Retinal pigment epithelial cell (primary cell): Measurements from ENCODE around the gene HMCN1.

ENCODE experiments used
- DNase-seq: peaks from one replicate; pipeline ENCODE4 v3.0.0-alpha.2; 2010; ENCODE audit warnings: low read depth
- H3K4me3 ChIP-seq: 2 replicates; pipeline ENCODE4 v1.5.1; 2011; ENCODE audit warnings: mild to moderate bottlenecking, low read length, control low read depth, moderate library complexity
- TF ChIP-seq, protein P1 (sequence below): conservative IDR thresholded peaks from 2 replicates; pipeline ENCODE4 v1.5.1; 2011; ENCODE audit warnings: low read depth, low read length, control low read depth, inconsistent platforms

Gene HMCN1

DNA sequence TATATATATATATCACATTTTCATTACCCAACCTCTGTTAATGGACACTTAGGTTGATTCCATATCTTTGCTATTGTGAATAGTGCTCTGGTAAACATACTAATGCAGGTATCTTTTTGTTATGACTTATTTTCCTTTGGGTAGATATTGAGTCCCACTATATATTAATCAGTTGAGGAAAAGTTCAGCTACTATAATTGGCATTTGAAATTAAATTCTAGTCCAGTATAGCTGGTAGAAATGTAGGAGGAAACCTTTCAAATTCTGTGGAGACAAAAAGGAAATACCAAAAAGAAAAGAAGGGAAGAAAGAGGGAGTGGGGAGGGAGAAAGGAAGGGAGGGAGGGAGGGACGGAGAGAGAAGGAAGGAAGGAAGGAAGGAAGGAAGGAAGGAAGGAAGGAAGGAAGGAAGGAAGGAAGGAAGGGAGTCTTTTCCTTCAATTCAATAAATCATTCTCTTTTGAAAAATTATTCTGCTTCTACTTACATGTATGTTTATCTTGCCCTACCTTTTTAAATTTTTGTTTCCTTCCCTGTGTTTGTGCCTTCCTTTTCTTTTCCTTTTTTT lies 329.0 kb downstream of the HMCN1 start:
- TF ChIP-seq, protein P1, sequence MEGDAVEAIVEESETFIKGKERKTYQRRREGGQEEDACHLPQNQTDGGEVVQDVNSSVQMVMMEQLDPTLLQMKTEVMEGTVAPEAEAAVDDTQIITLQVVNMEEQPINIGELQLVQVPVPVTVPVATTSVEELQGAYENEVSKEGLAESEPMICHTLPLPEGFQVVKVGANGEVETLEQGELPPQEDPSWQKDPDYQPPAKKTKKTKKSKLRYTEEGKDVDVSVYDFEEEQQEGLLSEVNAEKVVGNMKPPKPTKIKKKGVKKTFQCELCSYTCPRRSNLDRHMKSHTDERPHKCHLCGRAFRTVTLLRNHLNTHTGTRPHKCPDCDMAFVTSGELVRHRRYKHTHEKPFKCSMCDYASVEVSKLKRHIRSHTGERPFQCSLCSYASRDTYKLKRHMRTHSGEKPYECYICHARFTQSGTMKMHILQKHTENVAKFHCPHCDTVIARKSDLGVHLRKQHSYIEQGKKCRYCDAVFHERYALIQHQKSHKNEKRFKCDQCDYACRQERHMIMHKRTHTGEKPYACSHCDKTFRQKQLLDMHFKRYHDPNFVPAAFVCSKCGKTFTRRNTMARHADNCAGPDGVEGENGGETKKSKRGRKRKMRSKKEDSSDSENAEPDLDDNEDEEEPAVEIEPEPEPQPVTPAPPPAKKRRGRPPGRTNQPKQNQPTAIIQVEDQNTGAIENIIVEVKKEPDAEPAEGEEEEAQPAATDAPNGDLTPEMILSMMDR, result no peak
- no peak for DNase-seq
- no peak overlapping the region for H3K4me3 ChIP-seq

DNA sequence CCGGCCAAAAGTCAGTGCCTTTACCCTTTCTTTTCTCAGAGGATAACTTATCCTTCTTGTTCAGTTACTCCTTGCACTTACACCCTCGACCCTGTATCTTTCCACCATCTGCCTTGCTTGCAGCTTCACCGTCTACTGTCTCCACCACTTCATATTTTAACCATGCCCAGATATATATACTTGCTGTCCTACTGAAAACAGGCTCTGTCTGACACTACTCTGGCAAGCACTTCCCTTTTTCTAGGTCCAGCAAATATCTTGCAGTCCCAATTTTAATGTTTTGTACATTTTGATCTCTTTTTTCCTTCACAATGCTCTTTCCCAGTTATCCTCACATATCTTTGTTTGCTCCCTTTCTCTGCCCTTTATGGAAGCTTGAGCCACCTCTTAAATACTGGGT lies 332.2 kb downstream of the HMCN1 start:
- no peak for DNase-seq
- no peak overlapping the region for H3K4me3 ChIP-seq
- TF ChIP-seq, protein P1, result no peak

DNA sequence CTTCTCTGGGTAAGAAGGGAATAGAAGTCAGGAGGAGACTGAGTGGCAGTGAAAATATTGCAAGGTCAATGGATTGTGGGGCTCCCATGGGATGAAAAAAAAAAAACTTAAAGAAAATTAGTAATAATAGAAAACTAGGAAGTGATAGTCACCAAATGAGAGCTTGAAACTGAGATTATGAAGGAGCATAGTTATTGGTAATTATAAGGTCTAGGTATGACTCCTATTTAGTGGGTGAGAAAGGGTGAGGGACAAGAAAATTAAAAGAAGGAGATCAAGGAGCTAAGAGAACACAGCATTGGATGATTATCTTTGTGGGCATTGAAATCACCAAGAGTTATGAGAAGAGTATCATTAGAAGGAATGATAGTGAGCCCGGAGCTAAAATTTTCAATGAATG lies 339.5 kb downstream of the HMCN1 start:
- no peak for DNase-seq
- H3K4me3 ChIP-seq, result no peak overlapping the region
- TF ChIP-seq, protein P1, result no peak

DNA sequence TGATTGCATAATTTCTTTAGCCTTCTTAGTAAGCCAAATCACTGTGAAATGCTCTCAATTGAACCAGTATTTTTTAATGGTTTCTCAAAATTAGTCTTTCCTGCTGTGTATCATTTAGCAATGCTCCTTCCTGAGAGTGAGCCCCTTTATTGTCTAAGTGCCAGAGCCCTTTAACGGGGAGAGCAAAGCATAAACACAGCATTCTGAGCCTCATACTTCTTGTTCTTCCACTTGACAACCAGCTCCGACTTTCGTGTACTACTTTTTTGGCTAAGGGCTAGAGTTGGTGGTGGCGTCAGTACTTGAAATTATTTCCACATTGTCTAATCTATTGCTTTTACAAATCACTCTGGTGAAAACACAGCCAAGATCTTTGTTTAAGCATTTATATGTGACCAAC lies 341.8 kb downstream of the HMCN1 start:
- H3K4me3 ChIP-seq, result no peak overlapping the region
- DNase-seq, result no peak
- TF ChIP-seq, protein P1, result no peak

DNA sequence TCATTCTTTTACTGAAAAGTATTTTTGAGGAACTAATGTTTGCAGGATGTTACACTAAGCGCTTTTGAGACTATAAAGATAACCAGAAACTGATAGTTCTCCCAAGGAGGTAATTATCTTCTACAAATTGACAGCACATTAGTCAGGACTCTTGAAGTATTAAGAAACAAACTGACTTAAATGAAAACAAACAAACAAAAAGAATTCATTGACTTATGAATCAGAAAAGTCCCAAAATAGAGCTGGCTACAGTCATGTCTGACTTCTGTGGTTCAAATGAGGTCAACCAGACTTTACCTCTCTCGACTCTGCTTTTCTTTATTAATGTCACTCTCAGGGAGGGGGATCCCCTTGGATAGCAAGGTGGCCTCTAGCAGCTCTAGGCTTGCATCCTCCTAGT lies 344.1 kb downstream of the HMCN1 start:
- TF ChIP-seq, protein P1, result no peak
- no peak overlapping the region for H3K4me3 ChIP-seq
- DNase-seq, result no peak

DNA sequence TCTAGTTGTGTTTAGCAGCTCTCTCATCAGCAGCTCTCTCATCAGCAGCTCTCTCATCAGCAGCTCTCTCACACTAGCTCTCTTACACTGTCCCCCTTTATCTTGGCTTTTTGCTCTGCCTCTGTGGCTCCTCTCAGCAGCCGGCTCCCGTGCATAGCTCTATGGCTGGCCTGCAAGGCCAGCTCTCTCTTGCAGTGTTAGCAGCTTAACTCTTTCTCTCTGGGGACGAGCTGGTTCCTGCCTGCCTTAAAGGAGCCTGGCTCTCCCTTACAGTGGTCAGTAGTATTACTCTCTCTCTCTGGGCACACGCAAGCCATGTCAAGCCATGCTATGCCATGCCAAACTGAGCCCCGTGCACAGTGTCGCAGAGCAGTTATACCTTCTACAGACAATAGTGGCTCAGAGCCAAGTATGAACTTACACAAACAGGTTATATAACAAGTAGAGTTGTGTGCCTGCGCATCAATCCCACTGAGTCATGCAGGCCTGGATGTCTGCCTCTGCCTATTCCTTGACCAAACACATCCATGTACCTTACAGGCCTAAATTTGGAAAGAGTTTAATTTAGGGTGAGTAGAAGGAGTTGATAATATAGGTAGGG lies 345.0 kb downstream of the HMCN1 start:
- TF ChIP-seq, protein P1, result no peak
- DNase-seq, result no peak

DNA sequence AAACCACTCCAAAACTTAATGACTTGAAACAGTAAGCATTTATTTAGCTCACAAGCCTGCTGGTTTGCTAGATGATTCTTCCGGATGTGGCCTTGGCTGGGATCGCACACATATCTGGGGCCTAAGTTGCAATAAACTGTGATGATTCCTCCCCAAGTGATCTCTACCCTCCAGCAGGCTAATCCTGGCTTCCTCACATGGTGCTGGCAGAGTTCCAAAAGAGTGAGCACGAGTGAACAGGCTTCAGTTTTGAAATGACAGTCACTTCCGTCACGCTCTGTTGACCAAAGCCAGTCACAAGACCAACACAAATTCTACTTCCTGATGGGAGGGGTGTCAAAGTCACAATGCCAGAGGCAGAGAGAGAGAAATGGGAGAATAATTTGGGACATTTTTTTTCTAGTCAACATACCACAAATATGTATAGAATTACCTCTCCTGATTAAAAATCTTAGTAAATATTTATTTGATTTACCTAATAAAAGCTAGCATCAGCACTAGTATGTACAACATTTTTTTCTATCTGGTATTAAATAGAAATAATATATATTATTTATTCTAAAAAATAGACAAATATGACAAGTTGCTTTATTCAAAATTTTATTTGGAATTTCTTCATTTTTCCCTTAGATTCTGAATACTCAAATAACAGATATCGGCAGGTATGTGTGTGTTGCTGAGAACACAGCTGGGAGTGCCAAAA lies 348.2 kb downstream of the HMCN1 start:
- peak; percentile 87 for DNase-seq
- TF ChIP-seq, protein P1, result no peak
- H3K4me3 ChIP-seq, result no peak overlapping the region

More for the DNA sequence above, 345.0 kb downstream of the HMCN1 start:
- no peak overlapping the region for H3K4me3 ChIP-seq
